K562 (cell line): ENCODE measurements around the gene IRF4.

Experiments used
- EP300 ChIP-seq: IDR thresholded peaks from 2 replicates; pipeline ENCODE4 v1.6.1; 2012; ENCODE audit warnings: low read length, improper control_type of control experiment
- EZH2 ChIP-seq: IDR thresholded peaks from 2 replicates; pipeline ENCODE4 v1.6.1; 2012; ENCODE audit warnings: low read depth, mild to moderate bottlenecking, inconsistent platforms, low read length, borderline replicate concordance
- FOXK1 ChIP-seq: sonication (generic); formaldehyde crosslinking; IDR thresholded peaks from 2 replicates; pipeline ENCODE4 v1.8.0; 2022; ENCODE audit warnings: missing genetic modification reagents, mild to moderate bottlenecking, borderline replicate concordance
- MXI1 ChIP-seq: IDR thresholded peaks from 2 replicates; pipeline ENCODE4 v1.6.1; 2011; ENCODE audit warnings: low read depth, mild to moderate bottlenecking, improper control_type of control experiment, low read length
- NFYB ChIP-seq: IDR thresholded peaks from 2 replicates; pipeline ENCODE4 v1.6.1; 2011; ENCODE audit warnings: mild to moderate bottlenecking, moderate library complexity; ENCODE audit not compliant: insufficient read length; ENCODE audit errors: extremely low read depth
- YY1 ChIP-seq, 3 experiments: IDR thresholded peaks; 2 replicates each; pipeline ENCODE4 v1.6.1; 2011; ENCODE audit warnings: low read length in 2 of 3, mild to moderate bottlenecking in 2 of 3, moderate library complexity in 2 of 3, borderline replicate concordance in 1 of 3, control low read depth in 1 of 3, low read depth in 1 of 3; ENCODE audit not compliant: insufficient read depth in 3 of 3, insufficient replicate concordance in 2 of 3, control insufficient read depth in 1 of 3, insufficient read length in 1 of 3; ENCODE audit errors: extremely low read depth in 1 of 3
- ZBTB7A ChIP-seq: IDR thresholded peaks from 2 replicates; pipeline ENCODE4 v1.6.1; 2011; ENCODE audit warnings: low read depth, mild to moderate bottlenecking, low read length, moderate library complexity, borderline replicate concordance; ENCODE audit not compliant: control insufficient read depth
- ZNF224 ChIP-seq: sonication (generic); formaldehyde crosslinking; IDR thresholded peaks from 2 replicates; pipeline ENCODE4 v1.8.0; 2022; ENCODE audit warnings: mild to moderate bottlenecking, missing genetic modification reagents
- ZNF764 ChIP-seq: fragments of 250-450 bp; sonication (Bioruptor Pico); IDR thresholded peaks from 2 replicates; pipeline ENCODE4 v1.4.0; 2020; ENCODE audit warnings: low read depth, mild to moderate bottlenecking, moderate library complexity
- TF ChIP-seq, protein P1 (sequence below), 2 experiments: fragments of 450-650 bp; formaldehyde crosslinking in 1 of 2; IDR thresholded peaks; 2 replicates each; pipeline versions ENCODE4 v1.4.0 to v1.6.1; 2014 to 2020; ENCODE audit warnings: mild to moderate bottlenecking in 2 of 2, borderline replicate concordance in 1 of 2, low read depth in 1 of 2
- TF ChIP-seq, protein P2 (sequence below), 3 experiments: IDR thresholded peaks in 2 of 3; conservative IDR thresholded peaks in 1 of 3; 2 replicates each; pipeline ENCODE4 v1.5.1; 2011 to 2012; ENCODE audit warnings: low read length in 3 of 3, mild to moderate bottlenecking in 3 of 3, control low read depth in 2 of 3, improper control_type of control experiment in 1 of 3, inconsistent platforms in 1 of 3, low read depth in 1 of 3, mixed read lengths in 1 of 3, moderate library complexity in 1 of 3; ENCODE audit not compliant: insufficient read depth in 2 of 3
- TF ChIP-seq, protein P3 (sequence below): fragments of 250-450 bp; sonication (Bioruptor Pico); IDR thresholded peaks from 2 replicates; pipeline ENCODE4 v1.4.0; 2020
- TF ChIP-seq, protein P4 (sequence below): fragments of 450-650 bp; formaldehyde crosslinking; IDR thresholded peaks from 2 replicates; pipeline ENCODE4 v1.4.0; 2020; ENCODE audit warnings: mild to moderate bottlenecking, mixed read lengths
- TF ChIP-seq, protein P5 (sequence below): fragments of 450-650 bp; IDR thresholded peaks from 2 replicates; pipeline ENCODE4 v1.6.1; 2016

DNA sequence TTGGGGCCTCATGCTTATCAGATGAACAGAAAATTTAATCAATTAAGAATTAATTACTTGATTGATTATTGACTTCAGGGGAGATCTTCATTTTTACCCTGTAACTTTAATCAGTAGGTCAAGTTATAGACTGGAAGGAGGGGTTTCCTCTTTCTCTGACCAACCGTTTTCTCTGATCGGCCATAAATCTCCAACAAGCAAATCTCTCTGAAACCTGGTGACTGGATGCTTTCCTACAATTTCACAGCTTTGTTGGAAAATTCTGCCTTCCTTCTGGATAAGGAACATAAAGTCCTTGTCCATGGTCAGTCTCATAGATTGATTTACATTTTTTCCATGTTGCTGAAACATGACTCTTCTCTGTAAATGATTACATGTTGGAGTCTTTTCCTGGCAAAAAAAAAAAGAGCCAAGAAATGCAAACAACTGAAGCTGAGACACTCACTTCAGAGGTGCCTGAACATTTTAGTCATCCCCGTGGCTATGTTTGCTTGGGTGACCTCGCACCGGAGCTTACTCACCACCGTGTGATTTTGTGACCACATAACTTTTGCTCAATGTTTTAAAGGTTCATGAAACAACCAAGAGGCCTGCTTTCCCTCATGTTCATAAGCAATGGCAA, 31.0 kb downstream of the IRF4 start:
- TF ChIP-seq, protein P1, sequence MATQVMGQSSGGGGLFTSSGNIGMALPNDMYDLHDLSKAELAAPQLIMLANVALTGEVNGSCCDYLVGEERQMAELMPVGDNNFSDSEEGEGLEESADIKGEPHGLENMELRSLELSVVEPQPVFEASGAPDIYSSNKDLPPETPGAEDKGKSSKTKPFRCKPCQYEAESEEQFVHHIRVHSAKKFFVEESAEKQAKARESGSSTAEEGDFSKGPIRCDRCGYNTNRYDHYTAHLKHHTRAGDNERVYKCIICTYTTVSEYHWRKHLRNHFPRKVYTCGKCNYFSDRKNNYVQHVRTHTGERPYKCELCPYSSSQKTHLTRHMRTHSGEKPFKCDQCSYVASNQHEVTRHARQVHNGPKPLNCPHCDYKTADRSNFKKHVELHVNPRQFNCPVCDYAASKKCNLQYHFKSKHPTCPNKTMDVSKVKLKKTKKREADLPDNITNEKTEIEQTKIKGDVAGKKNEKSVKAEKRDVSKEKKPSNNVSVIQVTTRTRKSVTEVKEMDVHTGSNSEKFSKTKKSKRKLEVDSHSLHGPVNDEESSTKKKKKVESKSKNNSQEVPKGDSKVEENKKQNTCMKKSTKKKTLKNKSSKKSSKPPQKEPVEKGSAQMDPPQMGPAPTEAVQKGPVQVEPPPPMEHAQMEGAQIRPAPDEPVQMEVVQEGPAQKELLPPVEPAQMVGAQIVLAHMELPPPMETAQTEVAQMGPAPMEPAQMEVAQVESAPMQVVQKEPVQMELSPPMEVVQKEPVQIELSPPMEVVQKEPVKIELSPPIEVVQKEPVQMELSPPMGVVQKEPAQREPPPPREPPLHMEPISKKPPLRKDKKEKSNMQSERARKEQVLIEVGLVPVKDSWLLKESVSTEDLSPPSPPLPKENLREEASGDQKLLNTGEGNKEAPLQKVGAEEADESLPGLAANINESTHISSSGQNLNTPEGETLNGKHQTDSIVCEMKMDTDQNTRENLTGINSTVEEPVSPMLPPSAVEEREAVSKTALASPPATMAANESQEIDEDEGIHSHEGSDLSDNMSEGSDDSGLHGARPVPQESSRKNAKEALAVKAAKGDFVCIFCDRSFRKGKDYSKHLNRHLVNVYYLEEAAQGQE (IDR thresholded peaks at IDR 0.05; ENCODE audit: borderline replicate concordance): no peak
- TF ChIP-seq, protein P1 (CRISPR knock-in tag; IDR thresholded peaks at IDR 0.05; ENCODE audit: low read depth): no peak
- TF ChIP-seq ZBTB7A (no peak), MXI1 (no peak), EZH2 (no peak), YY1 (IDR thresholded peaks at IDR 0.05; ENCODE audit: borderline replicate concordance in 1 of 3, control insufficient read depth in 1 of 3, extremely low read depth in 1 of 3, insufficient read depth in 3 of 3, insufficient read length in 1 of 3, insufficient replicate concordance in 2 of 3, low read depth in 1 of 3, low read length in 2 of 3) (no peak), EP300 (no peak), NFYB (no peak), ZNF224 (no peak), FOXK1 (no peak), ZNF764 (CRISPR knock-in tag) (no peak)
- TF ChIP-seq, protein P2, sequence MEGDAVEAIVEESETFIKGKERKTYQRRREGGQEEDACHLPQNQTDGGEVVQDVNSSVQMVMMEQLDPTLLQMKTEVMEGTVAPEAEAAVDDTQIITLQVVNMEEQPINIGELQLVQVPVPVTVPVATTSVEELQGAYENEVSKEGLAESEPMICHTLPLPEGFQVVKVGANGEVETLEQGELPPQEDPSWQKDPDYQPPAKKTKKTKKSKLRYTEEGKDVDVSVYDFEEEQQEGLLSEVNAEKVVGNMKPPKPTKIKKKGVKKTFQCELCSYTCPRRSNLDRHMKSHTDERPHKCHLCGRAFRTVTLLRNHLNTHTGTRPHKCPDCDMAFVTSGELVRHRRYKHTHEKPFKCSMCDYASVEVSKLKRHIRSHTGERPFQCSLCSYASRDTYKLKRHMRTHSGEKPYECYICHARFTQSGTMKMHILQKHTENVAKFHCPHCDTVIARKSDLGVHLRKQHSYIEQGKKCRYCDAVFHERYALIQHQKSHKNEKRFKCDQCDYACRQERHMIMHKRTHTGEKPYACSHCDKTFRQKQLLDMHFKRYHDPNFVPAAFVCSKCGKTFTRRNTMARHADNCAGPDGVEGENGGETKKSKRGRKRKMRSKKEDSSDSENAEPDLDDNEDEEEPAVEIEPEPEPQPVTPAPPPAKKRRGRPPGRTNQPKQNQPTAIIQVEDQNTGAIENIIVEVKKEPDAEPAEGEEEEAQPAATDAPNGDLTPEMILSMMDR (IDR thresholded peaks at IDR 0.05 in 2 of 3, conservative IDR thresholded peaks at IDR 0.05 in 1 of 3; ENCODE audit: insufficient read depth in 2 of 3, low read depth in 1 of 3, low read length in 3 of 3): no peak
- TF ChIP-seq, protein P3, sequence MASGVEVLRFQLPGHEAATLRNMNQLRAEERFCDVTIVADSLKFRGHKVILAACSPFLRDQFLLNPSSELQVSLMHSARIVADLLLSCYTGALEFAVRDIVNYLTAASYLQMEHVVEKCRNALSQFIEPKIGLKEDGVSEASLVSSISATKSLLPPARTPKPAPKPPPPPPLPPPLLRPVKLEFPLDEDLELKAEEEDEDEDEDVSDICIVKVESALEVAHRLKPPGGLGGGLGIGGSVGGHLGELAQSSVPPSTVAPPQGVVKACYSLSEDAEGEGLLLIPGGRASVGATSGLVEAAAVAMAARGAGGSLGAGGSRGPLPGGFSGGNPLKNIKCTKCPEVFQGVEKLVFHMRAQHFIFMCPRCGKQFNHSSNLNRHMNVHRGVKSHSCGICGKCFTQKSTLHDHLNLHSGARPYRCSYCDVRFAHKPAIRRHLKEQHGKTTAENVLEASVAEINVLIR (CRISPR knock-in tag): no peak
- TF ChIP-seq, protein P4, sequence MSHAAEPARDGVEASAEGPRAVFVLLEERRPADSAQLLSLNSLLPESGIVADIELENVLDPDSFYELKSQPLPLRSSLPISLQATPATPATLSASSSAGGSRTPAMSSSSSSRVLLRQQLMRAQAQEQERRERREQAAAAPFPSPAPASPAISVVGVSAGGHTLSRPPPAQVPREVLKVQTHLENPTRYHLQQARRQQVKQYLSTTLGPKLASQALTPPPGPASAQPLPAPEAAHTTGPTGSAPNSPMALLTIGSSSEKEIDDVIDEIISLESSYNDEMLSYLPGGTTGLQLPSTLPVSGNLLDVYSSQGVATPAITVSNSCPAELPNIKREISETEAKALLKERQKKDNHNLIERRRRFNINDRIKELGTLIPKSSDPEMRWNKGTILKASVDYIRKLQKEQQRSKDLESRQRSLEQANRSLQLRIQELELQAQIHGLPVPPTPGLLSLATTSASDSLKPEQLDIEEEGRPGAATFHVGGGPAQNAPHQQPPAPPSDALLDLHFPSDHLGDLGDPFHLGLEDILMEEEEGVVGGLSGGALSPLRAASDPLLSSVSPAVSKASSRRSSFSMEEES: no peak
- TF ChIP-seq, protein P5, sequence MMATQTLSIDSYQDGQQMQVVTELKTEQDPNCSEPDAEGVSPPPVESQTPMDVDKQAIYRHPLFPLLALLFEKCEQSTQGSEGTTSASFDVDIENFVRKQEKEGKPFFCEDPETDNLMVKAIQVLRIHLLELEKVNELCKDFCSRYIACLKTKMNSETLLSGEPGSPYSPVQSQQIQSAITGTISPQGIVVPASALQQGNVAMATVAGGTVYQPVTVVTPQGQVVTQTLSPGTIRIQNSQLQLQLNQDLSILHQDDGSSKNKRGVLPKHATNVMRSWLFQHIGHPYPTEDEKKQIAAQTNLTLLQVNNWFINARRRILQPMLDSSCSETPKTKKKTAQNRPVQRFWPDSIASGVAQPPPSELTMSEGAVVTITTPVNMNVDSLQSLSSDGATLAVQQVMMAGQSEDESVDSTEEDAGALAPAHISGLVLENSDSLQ: no peak; the same call in 1 of the 2 replicates
